Aorta (tissue), 5 donors: ENCODE measurements around the gene TEAD4. TPM values are rescaled to one million over a fixed set of nuclear protein-coding genes. Genes with fewer than 3 reads are reported as not detected.
A peak's percentile ranks its signal among the peaks of the same experiment; 100 is the strongest.
"Not testable (repeated sequence)": the region's sequence is repeated elsewhere in the genome, so short reads cannot be mapped to it uniquely, and the experiment has no call there.

ENCODE experiments used
- ATAC-seq: fragments of 200-7000 bp; cut with Tn5 transposase; one replicate; pipeline ENCODE4 v1.9.1; 2022; ENCODE audit warnings: moderate library complexity; ENCODE audit not compliant: low FRiP score
- DNase-seq, 2 donors: peaks; one replicate each; pipeline ENCODE4 v3.0.0-alpha.2; 2020
- H3K27ac ChIP-seq, 2 donors: one replicate each; pipeline ENCODE4 v1.5.1; 2013; ENCODE audit warnings: low read length in 2 of 2, mild to moderate bottlenecking in 2 of 2, moderate library complexity in 2 of 2, control low read depth in 1 of 2, inconsistent platforms in 1 of 2, low read depth in 1 of 2
- H3K27me3 ChIP-seq, 2 donors: one replicate each; pipeline ENCODE4 v1.6.1; 2013; ENCODE audit warnings: control low read depth in 1 of 2, low read length in 1 of 2, mild to moderate bottlenecking in 1 of 2, moderate library complexity in 1 of 2; ENCODE audit not compliant: insufficient read depth in 2 of 2, control insufficient read depth in 1 of 2
- H3K36me3 ChIP-seq, 2 donors: one replicate each; pipeline ENCODE4 v1.6.1; 2013; ENCODE audit warnings: control low read depth in 1 of 2, low read length in 1 of 2, mild to moderate bottlenecking in 1 of 2; ENCODE audit not compliant: insufficient read depth in 2 of 2, control insufficient read depth in 1 of 2
- H3K4me1 ChIP-seq, 2 donors: one replicate each; pipeline ENCODE4 v1.6.1; 2013; ENCODE audit warnings: low read length in 2 of 2, control low read depth in 1 of 2, mild to moderate bottlenecking in 1 of 2, moderate library complexity in 1 of 2; ENCODE audit not compliant: insufficient read depth in 2 of 2, control insufficient read depth in 1 of 2
- H3K4me3 ChIP-seq, 2 donors: one replicate each; pipeline ENCODE4 v1.5.1; 2013; ENCODE audit warnings: low read length in 2 of 2, control low read depth in 1 of 2, mild to moderate bottlenecking in 1 of 2
- H3K9me3 ChIP-seq: one replicate; pipeline ENCODE4 v1.6.1; 2013; ENCODE audit warnings: mild to moderate bottlenecking, low read length; ENCODE audit not compliant: control insufficient read depth
- WGBS, 2 donors: extraction: QIAGEN DNeasy Blood & Tissue Kit; methylation state at CpG; one replicate each; pipeline ENCODE4 v1.1.7; 2013; 5-methylcytosine and 5-hydroxymethylcytosine counted together
- intact Hi-C, 2 donors: fragments of 100-400 bp; cut with DNase I; formaldehyde crosslinking; loops; one replicate each; pipeline versions ENCODE4 v1.14.2 to v1.15.0; 2022
- polyA plus RNA-seq, 2 donors: library from polyadenylated mRNA; stranded (reverse); fragments of 200-250 nt; gene quantifications; one replicate each; pipeline ENCODE4 v1.2.3, GENCODE V29; 2013
- total RNA-seq, 2 donors: library from RNA; stranded (reverse); fragmentation: NEBNext Ultra II Directional; extraction: Animal tissue kit (Norgen Biotek cat#: 25700); gene quantifications; one replicate each; pipeline ENCODE4 v1.2.1, GENCODE V29; 2021
- donor health status: healthy with polysubstance abuse.
- donor health status: Bipolar disorder and iron deficiency.
- donor health status: DM: no; HTN: no; CAD: no.
- donor health status: DM: no; HTN: no; CAD: no.
- donor health status: DM: yes; HTN: yes; CAD: no.

The TEAD4 gene
- total and polyA plus RNA-seq, 4 donors: 8.9 to 29.0 (median 20.2) TPM

DNA sequence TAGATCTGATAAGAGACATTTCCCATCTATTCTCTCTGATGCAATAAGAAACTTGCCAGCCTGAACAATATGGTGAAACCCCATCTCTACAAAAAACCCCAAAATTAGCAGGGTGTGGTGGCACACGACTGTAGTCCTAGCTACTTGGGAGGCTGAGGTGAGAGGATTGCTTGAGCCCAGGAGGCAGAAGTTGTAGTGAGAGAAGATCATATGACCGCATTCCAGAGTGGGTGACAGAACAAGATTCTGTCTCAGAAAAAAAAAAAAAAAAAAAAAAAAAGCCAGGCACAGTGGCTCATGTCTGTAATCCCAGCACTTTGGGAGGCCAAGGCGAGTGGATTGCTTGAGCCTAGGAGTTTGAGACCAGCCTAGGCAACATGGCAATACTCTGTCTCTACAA is 106.6 kb downstream of the TEAD4 start:
- H3K4me1 ChIP-seq: not testable (repeated sequence)

DNA sequence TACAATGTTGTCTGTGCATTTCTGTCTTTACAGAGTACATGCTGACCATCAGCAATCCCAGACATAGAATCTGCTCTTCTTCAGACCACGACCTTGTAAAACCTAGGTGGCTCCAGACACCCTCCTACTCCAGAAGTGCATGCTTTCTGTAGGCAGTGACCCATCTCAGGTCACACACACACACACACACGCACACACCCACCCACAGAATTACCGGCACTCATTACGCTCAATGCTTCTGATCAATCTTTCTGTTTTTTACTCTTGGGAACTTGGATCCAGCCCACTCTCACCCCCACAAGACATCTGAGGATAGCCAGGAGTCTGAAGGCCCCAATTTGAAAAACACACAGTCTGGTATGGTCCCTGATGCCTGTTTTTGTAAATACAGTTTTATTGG is 110.5 kb downstream of the TEAD4 start:
- no peak overlapping the region for H3K27ac ChIP-seq
- H3K9me3 ChIP-seq: no peaks in the 10 kb centered on the region
- intact Hi-C loops: loop anchor here in 1 of 2 donors (5.0 kb wide), 3 partner anchors 68 to 208 kb away; no protein-coding TSS in a partner anchor
- H3K4me1 ChIP-seq: no peaks in the 10 kb centered on the region
- H3K4me3 ChIP-seq: no peak overlapping the region
- ATAC-seq: no peak
- 90 to 93% methylated on average over 4 of the region's 4 CpGs for WGBS, 2 donors
- no peaks in the 10 kb centered on the region for H3K36me3 ChIP-seq
- peak in 1 of 2 donors; percentile 1 for DNase-seq
- H3K27me3 ChIP-seq: no peaks in the 10 kb centered on the region

More for the DNA sequence above, 106.6 kb downstream of the TEAD4 start:
- H3K4me3 ChIP-seq, DNase-seq, H3K27me3 ChIP-seq, H3K27ac ChIP-seq, ATAC-seq, intact Hi-C loops, H3K9me3 ChIP-seq, H3K36me3 ChIP-seq: not testable (repeated sequence)
- WGBS, 2 donors: 91 to 95% methylated on average over 3 of the region's 3 CpGs

DNA sequence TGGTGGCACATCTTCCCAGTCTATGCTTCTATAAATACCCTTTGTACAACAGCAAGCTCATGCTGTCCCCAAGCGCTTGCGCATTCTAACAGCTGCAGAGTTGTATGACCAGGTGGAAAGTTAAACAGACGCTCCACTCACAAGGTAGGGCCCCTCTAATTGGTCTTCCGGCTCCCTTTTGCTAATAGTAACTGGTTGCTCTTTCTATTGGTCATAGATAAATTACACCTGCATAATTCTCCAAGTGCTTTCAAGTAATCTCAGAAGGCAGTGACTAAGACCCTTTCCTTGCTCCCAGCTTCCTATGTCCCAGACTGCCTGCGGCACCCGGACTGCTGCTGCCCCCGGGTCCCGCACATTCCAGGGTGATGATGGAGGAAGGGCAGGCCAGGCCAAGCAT is 111.9 kb downstream of the TEAD4 start:
- Histone ChIP-seq H3K27me3 (no peaks in the 10 kb centered on the region), H3K9me3 (no peaks in the 10 kb centered on the region), H3K4me1 (no peaks in the 10 kb centered on the region), H3K36me3 (no peaks in the 10 kb centered on the region), H3K27ac (no peak overlapping the region), H3K4me3 (no peak overlapping the region)
- intact Hi-C loops: loop anchor here in 1 of 2 donors (5.0 kb wide), 3 partner anchors 66 to 206 kb away; no protein-coding TSS in a partner anchor
- ATAC-seq (no peak), DNase-seq (no peak)
- 86 to 91% methylated on average over 8 of the region's 8 CpGs for WGBS, 2 donors

DNA sequence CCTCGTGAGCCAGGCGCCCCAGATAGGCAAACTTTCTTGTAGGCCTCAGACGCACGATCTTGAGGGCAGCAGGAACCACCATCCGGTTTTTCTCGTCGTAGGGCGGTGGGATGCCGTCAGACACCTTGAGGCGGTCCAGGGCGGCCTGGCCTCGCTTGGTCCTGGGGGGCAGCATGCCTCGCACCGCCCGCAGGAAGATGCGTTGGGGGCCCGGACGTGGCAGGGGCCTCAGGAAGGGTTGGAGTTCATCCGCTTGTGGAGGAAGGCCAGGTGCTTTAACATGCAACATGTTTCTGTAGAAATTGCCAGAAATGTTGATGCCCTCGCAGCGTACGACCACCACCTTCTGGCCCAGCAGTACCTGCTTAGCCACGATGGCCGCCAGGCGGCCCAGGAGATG is 112.5 kb downstream of the TEAD4 start:
- intact Hi-C loops: loop anchor here in 1 of 2 donors (5.0 kb wide), 3 partner anchors 66 to 206 kb away; no protein-coding TSS in a partner anchor
- Histone ChIP-seq H3K4me1 (no peaks in the 10 kb centered on the region), H3K9me3 (no peaks in the 10 kb centered on the region), H3K4me3 (no peak overlapping the region), H3K27me3 (no peaks in the 10 kb centered on the region), H3K27ac (no peak overlapping the region), H3K36me3 (no peaks in the 10 kb centered on the region)
- no peak for DNase-seq
- no peak for ATAC-seq
- WGBS, 2 donors: 91 to 93% methylated on average over 25 of the region's 25 CpGs

DNA sequence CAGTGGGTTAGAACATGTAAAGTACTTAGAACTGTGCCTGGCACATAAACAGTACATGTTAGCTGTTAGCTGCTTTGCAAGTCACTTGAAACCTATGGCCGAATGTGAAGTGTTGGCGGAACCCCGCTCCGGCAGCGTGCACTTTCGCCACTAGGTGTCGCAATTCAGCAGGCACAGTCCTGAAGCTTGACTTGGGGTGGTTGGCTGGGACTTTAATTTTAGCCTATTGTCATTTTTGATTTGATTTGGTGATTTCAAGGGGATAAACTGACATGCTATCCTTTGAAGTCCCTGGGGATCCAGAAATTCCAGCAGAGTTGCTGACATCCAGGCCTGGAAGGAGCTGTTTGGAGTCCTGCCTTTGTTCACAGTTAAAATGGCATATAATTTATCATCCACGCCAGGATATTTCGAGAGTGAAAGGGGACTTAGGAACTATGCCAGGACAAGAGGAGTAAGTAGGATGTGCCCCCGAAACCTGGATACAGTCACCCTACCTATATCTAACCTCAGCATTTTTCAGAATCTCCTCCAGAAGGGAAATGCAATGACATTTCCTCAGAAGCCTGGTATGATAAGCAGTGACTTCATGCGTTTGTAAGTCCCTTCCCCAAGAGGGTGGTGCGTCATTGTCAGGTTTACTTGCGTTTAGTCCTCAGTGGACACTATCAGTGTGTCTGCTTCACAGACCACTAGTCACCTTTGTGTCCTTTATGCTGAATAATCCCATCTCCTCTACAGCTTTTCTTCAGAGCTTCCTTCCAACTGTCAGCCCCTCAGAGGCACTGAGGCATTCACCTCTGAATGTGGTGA is 114.4 kb downstream of the TEAD4 start:
- H3K4me1 ChIP-seq: peaks cover 0 to 3% of the 10 kb centered on the region in 2 donors
- peak; percentile 89 to 96 for DNase-seq
- WGBS, 2 donors: 1 to 2% methylated on average over 13 of the region's 13 CpGs
- ATAC-seq: peak; percentile 66
- peak overlapping the region in 1 of 2 donors; percentile 29 for H3K27ac ChIP-seq
- intact Hi-C loops: loop anchor here (2.0 to 5.0 kb wide), 4 partner anchors 64 to 204 kb away; no protein-coding TSS in a partner anchor
- H3K9me3 ChIP-seq: no peaks in the 10 kb centered on the region
- no peaks in the 10 kb centered on the region for H3K36me3 ChIP-seq
- H3K27me3 ChIP-seq: no peaks in the 10 kb centered on the region
- no peak overlapping the region for H3K4me3 ChIP-seq

DNA sequence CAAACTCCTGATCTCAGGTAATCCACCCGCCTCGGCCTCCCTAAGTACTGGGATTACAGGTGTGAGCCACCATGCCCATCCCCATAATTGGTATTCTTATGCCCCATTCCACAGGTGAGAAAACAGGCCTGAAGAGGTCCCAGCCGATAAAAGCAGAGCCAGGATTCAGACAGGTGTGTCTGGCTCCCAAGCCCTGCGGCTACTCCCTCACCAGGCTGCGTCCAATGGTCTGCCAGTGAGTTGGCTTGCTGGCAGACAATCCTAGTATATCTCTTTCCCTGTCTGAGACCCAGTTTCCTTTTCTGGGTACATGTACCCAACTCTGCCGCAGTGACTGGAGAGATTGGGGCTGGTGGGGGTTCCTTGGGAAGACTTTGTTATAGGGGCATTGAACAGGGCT is 116.1 kb downstream of the TEAD4 start:
- intact Hi-C loops: loop anchor here (2.0 to 5.0 kb wide), 3 partner anchors 47 to 199 kb away; no protein-coding TSS in a partner anchor
- ATAC-seq (no peak), DNase-seq (peak in 1 of 2 donors; percentile 17)
- no peak overlapping the region for H3K4me3 ChIP-seq
- H3K4me1 ChIP-seq: peaks cover 0 to 3% of the 10 kb centered on the region in 2 donors
- 85 to 96% methylated on average over 6 of the region's 6 CpGs for WGBS, 2 donors
- H3K36me3 ChIP-seq: no peaks in the 10 kb centered on the region
- H3K27me3 ChIP-seq: no peaks in the 10 kb centered on the region
- H3K27ac ChIP-seq: no peak overlapping the region
- no peaks in the 10 kb centered on the region for H3K9me3 ChIP-seq

DNA sequence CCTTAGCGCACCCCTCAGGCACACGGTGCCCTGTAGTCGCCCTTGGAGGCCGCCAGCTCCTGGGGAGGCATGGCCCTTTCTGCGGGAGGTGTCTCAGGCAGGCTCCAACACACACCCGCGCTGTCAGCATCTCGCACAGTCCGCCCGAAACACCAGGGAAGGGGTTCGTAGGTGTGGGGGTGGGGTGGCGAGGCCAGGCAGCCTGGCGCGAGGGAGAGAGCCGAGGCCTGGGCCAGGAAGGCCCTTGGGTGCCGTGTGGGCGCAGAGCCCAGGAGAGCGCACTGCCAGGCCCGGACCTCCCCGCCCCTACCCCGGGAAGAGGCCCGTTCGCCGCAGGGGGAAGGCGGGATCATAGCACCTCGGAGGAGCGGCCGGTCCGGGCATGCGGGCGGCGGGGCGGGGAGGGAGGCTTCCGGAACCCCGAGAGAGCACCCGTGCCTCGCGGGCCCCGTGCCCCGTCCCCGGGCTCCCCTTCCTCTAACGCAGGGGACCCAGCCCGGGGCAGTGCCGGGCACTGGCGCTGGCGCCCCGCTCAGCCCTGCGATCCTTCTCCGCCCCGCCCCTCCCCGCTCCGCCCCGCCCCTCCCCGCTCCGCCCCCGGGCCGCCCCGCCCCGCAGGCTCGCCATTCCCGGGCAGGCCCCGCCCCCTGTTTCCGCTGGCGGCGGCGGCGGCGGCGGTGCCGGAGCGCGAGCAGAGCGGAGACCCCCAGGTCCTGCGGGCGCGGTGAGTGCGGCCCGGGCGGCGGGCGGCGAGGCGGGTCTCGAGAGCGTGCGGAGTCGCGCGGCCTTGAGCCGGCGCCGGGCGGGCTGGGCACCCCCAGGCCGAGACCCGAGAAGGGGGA is 117.8 kb downstream of the TEAD4 start, which contains the start of gene TSPAN9:
TSS of gene TSPAN9 (plus strand) at position 650 of the 842 bp plus-strand sequence. CDS start 123,815 bp downstream, outside the sequence.
- intact Hi-C loops: loop anchor here (5.0 kb wide), 2 partner anchors 45 to 125 kb away; no protein-coding TSS in a partner anchor
- H3K27ac ChIP-seq: peak within 1 kb of the TSS in 1 of 2 donors; percentile 78
- ATAC-seq (peak; percentile 92), DNase-seq (peak; percentile 79 to 93)
- peaks cover 0 to 3% of the 10 kb centered on the region in 2 donors for H3K4me1 ChIP-seq
- peak within 1 kb of the TSS; percentile 74 to 98 for H3K4me3 ChIP-seq
- no peaks in the 10 kb centered on the region for H3K27me3 ChIP-seq
- 0 to 1% methylated on average over 64 to 95 of the region's 95 CpGs for WGBS, 2 donors
- no peaks in the 10 kb centered on the region for H3K36me3 ChIP-seq
- H3K9me3 ChIP-seq: no peaks in the 10 kb centered on the region

DNA sequence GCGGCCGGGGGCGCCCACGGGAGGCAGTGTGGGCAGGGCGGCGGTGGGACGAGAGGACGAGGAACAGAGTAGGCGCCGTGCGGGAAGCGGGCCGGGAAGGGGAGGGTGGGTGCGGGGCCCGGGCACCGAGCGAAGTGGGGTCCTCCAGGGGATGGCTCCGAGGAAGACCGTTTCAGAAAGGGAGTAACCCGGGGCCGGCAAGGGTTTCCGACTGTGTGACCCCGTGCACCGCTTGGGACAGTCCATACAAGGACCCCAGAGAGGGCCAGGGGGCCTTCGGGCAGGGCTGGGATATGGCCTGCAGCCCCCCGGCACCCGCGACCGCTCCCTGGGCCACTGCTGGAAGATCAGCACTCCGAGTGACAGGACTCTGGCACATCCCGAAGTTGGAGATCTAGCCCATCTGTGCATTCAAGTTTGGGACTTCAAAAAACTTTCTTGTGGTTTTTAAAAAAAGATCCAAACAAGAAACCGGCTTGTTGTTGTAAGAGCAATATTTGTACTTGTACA is 118.4 kb downstream of the TEAD4 start:
- ATAC-seq (peak; percentile 15), DNase-seq (no peak)
- Histone ChIP-seq H3K27ac (peak overlapping the region in 1 of 2 donors; percentile 78), H3K4me1 (peaks cover 0 to 3% of the 10 kb centered on the region in 2 donors), H3K9me3 (no peaks in the 10 kb centered on the region), H3K36me3 (no peaks in the 10 kb centered on the region), H3K4me3 (peak overlapping the region; percentile 74 to 98), H3K27me3 (no peaks in the 10 kb centered on the region)
- WGBS, 2 donors: 0 to 1% methylated on average over 25 to 32 of the region's 32 CpGs
- intact Hi-C loops: loop anchor here (5.0 kb wide), 2 partner anchors 45 to 125 kb away; no protein-coding TSS in a partner anchor
